Retinal pigment epithelial cell (primary cell): ENCODE measurements around the gene MRPS6.

Experiments
- DNase-seq: peaks from one replicate; pipeline ENCODE4 v3.0.0-alpha.2; 2010; ENCODE audit warnings: low read depth
- H3K4me3 ChIP-seq: 2 replicates; pipeline ENCODE4 v1.5.1; 2011; ENCODE audit warnings: mild to moderate bottlenecking, low read length, control low read depth, moderate library complexity
- TF ChIP-seq, protein P1 (sequence below): conservative IDR thresholded peaks from 2 replicates; pipeline ENCODE4 v1.5.1; 2011; ENCODE audit warnings: low read depth, low read length, control low read depth, inconsistent platforms

The MRPS6 gene

DNA sequence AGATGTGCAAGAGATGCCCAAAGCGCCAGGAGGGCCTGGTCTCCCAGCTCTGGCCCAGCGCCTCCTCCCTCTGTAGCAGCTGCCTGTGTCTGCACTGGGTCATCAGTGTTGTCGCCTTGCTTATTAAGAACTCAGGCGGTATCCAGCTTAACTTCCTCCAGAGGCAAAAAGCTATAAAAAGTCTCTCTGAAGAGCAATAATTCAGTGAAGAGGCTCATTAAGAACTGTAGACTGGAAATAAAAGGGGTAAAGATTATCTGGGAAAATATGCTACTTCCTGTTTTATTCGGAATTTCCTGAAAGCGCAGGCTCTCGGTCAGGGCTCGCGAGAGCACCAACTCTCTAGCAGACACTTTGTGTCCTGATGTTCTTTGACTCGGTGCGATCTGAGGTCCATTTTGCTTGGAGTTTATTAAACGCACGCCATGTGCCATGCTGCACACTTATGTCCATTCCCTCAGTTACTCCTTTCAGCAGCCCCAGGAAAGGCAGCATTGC is 70.4 kb downstream of the MRPS6 start:
- TF ChIP-seq, protein P1, sequence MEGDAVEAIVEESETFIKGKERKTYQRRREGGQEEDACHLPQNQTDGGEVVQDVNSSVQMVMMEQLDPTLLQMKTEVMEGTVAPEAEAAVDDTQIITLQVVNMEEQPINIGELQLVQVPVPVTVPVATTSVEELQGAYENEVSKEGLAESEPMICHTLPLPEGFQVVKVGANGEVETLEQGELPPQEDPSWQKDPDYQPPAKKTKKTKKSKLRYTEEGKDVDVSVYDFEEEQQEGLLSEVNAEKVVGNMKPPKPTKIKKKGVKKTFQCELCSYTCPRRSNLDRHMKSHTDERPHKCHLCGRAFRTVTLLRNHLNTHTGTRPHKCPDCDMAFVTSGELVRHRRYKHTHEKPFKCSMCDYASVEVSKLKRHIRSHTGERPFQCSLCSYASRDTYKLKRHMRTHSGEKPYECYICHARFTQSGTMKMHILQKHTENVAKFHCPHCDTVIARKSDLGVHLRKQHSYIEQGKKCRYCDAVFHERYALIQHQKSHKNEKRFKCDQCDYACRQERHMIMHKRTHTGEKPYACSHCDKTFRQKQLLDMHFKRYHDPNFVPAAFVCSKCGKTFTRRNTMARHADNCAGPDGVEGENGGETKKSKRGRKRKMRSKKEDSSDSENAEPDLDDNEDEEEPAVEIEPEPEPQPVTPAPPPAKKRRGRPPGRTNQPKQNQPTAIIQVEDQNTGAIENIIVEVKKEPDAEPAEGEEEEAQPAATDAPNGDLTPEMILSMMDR = no peak

DNA sequence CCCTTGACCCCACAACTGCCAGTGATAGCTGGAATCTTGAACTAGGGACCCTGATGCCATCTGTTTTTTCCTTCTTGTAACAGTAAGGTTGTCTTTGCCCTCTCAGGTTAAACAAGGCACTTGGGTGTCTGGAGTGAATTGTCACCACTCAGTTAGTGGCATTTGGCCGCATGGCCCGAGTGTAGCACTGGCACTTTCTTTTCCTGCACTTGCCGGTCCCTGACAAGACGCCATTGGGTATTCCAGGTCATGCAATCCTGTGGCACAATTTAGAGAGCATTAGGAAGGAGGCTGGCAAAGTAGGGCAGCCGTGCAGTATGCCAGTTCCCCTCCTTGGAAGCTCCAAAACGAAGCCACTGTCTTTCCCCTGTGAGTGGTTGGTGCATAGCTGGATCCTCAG is 70.8 kb downstream of the MRPS6 start:
- TF ChIP-seq, protein P1 = no peak
- no peak overlapping the region for H3K4me3 ChIP-seq
- DNase-seq = no peak

More for the DNA sequence above, 70.4 kb downstream of the MRPS6 start:
- no peak for DNase-seq
- H3K4me3 ChIP-seq = no peak overlapping the region

DNA sequence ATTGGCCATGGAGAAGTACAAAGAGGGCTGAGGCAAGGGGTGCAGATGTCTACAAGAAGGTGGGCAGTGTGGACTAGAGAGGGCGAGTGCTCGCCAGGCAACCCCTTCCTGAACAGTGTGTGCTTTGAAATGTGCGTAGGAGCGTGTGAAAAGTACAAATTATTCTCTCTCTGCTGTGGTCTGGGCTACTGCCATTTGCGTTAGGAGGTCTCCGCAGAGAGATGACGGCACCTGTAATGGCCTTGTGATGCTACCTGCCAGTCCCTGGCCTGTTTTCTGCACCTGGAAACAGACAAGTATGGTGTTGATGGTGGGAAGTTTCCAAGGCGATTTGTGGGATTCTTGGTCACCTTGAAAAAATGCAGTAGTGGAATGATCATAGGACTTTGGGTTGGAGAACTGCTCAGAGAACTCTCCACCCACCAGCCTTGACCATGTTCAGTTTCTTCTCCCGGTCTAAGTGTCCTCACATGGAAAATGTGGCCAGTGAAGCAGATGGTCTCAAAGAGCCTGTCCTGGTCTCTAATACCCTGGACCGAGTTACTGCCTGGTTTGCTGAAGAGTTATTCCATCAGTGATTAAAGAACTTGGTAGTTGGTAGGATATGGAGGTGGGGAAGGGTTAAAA is 74.5 kb downstream of the MRPS6 start:
- DNase-seq = no peak
- no peak overlapping the region for H3K4me3 ChIP-seq
- TF ChIP-seq, protein P1 = no peak

DNA sequence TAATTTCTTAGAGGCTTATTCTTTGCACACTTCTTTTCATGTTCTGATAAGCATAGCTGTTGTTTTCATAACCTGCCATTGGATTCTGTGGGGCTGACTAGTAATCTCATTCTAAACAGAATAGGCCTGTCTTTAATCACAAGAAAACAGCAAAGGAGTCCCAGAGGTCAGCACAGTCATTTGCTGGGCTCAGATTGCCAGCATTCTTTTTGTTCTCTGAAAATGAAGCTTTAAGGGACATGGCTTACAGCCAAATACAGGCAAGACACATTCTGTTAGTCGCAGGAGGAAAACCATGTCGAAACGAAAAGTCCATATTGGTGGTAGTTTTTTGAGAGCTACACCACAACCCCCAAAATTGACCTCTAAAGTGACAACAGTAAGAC is 75.0 kb downstream of the MRPS6 start:
- H3K4me3 ChIP-seq = no peak overlapping the region
- DNase-seq = peak; percentile 48
- TF ChIP-seq, protein P1 = no peak

DNA sequence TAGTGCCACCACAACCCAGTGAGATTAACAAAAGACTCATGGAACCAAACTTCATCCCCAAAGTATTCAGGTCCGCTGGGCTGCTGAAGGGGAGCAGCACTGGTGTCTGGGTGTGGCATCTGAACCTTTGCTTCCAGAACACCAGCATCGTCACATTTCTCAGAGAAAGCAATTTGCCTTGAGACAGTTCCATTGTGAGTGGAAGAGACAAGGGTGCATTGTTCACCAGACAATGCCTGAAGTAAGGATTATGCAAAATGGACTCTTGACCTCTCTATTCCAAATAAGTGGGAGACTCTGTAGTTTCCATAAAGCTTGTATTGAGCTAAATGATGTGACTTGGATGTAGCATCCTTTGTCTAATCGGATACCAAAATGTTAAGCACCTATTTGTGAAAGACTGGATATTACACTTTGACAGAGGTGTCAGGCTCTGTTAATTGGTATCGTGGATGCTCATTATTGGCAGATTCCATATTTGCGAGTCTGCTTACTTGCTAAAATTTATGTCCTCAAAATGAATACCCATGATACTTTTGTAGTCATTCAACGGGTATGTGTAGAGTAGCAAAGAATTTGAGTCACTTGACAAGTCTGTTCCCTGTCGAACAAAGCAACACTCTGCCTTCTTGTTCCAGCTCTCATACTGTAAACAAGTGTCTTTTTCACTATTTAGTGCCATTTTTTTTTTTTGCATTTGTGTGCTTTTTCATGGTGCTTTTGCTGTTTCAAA is 75.6 kb downstream of the MRPS6 start:
- no peak for DNase-seq
- H3K4me3 ChIP-seq = no peak overlapping the region
- TF ChIP-seq, protein P1 = no peak

DNA sequence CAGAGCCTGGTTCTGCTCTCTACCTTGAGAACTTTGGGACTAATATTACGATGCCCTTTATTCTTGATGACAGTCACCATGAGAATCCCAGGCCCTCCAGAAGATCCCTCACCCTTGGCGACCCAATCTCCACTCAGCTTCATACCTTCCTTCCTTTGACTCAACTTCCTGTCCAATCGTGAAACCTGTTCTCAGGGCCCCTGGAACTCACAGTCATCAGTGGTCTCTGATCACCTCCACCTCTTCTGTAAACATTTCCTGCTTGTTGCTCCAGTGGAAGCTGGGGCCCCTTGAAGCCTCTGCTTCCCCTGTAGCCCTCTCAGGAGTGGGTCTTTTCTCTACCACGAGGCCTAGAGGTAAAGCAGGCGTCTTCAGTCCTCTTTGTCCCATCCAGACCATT is 79.1 kb downstream of the MRPS6 start:
- TF ChIP-seq, protein P1 = no peak
- no peak for DNase-seq
- no peak overlapping the region for H3K4me3 ChIP-seq

DNA sequence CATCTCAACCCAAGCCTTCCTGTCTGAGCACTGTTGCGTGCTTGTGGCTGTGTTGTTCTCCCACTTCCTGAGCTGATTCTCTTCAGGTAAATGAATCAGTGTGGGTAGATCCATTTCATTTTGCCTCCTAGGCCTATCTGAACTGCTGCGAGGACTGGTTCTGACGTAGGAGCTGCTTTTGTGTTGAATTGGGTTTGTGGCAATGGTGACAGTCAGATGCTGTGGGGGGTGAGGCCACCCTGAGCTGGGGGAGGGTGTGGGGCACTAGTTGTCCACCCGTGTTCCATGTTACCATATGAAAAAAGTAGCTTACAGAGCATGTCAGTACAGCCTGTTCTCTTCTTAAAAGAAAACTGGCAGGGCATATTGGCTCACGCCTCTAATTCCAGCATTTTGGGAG is 81.5 kb downstream of the MRPS6 start:
- DNase-seq = no peak

More for the DNA sequence above, 81.5 kb downstream of the MRPS6 start:
- TF ChIP-seq, protein P1 = no peak
- no peak overlapping the region for H3K4me3 ChIP-seq
